Kidney epithelial cell (primary cell): ENCODE measurements around the gene LRAT. TPM values are rescaled to one million over a fixed set of nuclear protein-coding genes. Genes with fewer than 3 reads are reported as not detected.

ENCODE experiments used
- DNase-seq: peaks from one replicate; pipeline ENCODE4 v3.0.0-alpha.2; 2010; ENCODE audit warnings: low read depth
- H3K27me3 ChIP-seq: 2 replicates; pipeline ENCODE4 v1.6.0; 2011; ENCODE audit warnings: low read length; ENCODE audit not compliant: control insufficient read depth, insufficient read depth
- H3K36me3 ChIP-seq: 2 replicates; pipeline ENCODE4 v1.5.1; 2011; ENCODE audit warnings: low read length; ENCODE audit not compliant: control insufficient read depth, insufficient read depth
- H3K4me3 ChIP-seq: 2 replicates; pipeline ENCODE4 v1.5.1; 2011; ENCODE audit warnings: low read depth, mild to moderate bottlenecking, control low read depth, low read length
- CTCF ChIP-seq: IDR thresholded peaks from 2 replicates; pipeline ENCODE4 v1.5.1; 2011; ENCODE audit warnings: mild to moderate bottlenecking, moderate library complexity, low read length, control low read depth, inconsistent platforms; ENCODE audit not compliant: insufficient read depth, poor library complexity, severe bottlenecking
- total RNA-seq: library from RNA; depleted of rRNA; stranded (reverse); fragments of >200 nt; gene quantifications from 2 replicates; pipeline ENCODE4 v1.2.3, GENCODE V29; 2015

The LRAT gene
- total RNA-seq, 1 donor from 2014 or later = 1.1 TPM

- DNase-seq = no peak
- Histone ChIP-seq H3K4me3 (no peak overlapping the region), H3K36me3 (no peaks in the 10 kb centered on the region), H3K27me3 (no peaks in the 10 kb centered on the region)
- no peak for TF ChIP-seq CTCF
These were observed 12.0 kb upstream of the LRAT start for GRCh38 chr4:154731756-154732155.

- DNase-seq = no peak
- Histone ChIP-seq H3K27me3 (no peaks in the 10 kb centered on the region), H3K4me3 (no peak overlapping the region), H3K36me3 (no peaks in the 10 kb centered on the region)
- TF ChIP-seq CTCF = no peak
These were observed 11.1 kb upstream of the LRAT start for GRCh38 chr4:154732669-154733068.

GRCh38 chr4:154736770-154737169, 7.0 kb upstream of the LRAT start:
- H3K27me3 ChIP-seq = peaks cover 3% of the 10 kb centered on the region
- no peak for TF ChIP-seq CTCF
- H3K4me3 ChIP-seq = no peak overlapping the region
- DNase-seq = no peak
- H3K36me3 ChIP-seq = no peaks in the 10 kb centered on the region

GRCh38 chr4:154738426-154738825, 5.4 kb upstream of the LRAT start:
- H3K36me3 ChIP-seq = no peaks in the 10 kb centered on the region
- no peak for DNase-seq

GRCh38 chr4:154739111-154739510, 4.7 kb upstream of the LRAT start:
- Histone ChIP-seq H3K27me3 (peaks cover 20% of the 10 kb centered on the region), H3K36me3 (no peaks in the 10 kb centered on the region), H3K4me3 (no peak overlapping the region)
- no peak for TF ChIP-seq CTCF
- DNase-seq = no peak

More at GRCh38 chr4:154738426-154738825, 5.4 kb upstream of the LRAT start:
- Histone ChIP-seq H3K27me3 (peaks cover 13% of the 10 kb centered on the region), H3K4me3 (no peak overlapping the region)
- no peak for TF ChIP-seq CTCF

GRCh38 chr4:154740462-154740861, 3.3 kb upstream of the LRAT start:
- Histone ChIP-seq H3K36me3 (no peaks in the 10 kb centered on the region), H3K27me3 (peaks cover 26% of the 10 kb centered on the region), H3K4me3 (no peak overlapping the region)
- TF ChIP-seq CTCF = no peak
- no peak for DNase-seq
